ENCODE results near the gene BCL11B.

The BCL11B gene

DNA sequence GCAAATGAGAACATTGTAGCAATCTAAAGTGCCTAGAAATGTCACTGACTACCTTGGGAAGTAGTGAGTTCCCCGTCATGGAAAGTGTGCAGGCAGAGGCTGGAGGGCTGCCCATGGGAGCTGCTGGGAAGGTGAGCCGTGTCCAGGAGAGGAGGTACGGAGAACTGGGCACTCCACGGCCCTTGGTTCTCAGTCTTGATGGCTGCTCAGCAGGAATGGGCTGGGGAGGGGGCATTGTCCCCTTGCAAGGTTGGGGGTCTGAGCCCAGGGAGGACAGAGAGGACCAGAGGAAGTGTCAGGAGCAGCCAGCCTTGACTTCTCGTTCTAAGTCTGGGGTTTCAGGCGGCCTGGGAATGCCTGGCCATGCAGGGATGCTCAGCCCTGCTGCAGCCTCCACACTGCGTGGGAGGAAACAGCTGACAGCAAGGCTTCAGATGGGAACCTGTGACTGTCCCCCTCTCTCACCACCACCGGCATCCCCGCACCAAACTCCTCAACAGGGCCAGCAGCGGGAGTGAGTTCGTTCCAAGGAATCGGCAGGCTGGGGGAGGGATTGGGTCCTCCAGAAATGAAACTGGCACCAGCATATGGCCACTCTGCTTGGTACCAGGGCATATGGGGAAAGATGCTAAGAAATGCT, 140.2 kb downstream of the BCL11B start:
- no peak for DNase-seq

- DNase-seq = no peak
These were observed 142.0 kb downstream of the BCL11B start for GRCh38 chr14:99129998-99130397.

DNA sequence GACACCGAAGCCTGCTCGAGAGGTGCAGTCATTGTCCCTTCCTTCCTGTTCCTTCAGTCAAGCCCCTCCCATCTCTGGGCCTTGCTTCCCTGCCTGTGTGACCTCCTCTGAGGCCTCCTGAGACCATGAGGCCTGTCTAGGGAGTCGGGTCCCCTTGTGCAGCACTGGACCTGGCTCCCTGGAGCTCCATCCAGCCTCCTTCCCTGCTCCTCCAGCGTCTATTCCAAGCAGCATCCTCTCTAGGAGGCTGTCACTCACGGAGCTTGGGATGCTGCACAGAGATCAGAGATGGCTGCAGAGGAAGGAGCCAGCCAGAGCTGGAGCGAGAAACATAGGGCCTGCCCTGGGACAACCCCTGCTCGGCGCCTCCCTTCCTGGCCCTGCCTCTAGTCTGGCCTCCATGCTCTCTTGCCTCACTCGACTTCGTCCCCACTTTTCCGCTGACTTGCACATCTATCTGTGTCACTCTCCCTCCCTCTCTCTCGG, 142.7 kb downstream of the BCL11B start:
- no peak for DNase-seq

DNA sequence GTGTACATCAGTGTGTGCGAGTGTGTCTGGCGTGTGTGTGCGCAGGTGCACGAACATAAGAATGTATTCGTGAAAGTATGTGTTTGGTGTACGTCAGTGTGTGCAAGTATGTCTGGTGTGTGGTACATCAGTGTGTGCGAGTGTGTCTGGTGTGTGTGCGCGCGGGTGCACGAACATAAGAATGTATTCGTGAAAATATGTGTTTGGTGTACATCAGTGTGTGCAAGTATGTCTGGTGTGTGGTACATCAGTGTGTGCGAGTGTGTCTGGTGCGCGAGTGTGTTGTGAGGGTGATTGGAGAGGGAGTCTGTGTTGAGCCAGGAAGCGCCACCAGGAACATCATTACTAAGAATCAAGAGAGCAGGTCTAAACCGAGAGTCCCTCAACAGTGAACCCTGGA, 143.8 kb downstream of the BCL11B start:
- no peak for DNase-seq

DNA sequence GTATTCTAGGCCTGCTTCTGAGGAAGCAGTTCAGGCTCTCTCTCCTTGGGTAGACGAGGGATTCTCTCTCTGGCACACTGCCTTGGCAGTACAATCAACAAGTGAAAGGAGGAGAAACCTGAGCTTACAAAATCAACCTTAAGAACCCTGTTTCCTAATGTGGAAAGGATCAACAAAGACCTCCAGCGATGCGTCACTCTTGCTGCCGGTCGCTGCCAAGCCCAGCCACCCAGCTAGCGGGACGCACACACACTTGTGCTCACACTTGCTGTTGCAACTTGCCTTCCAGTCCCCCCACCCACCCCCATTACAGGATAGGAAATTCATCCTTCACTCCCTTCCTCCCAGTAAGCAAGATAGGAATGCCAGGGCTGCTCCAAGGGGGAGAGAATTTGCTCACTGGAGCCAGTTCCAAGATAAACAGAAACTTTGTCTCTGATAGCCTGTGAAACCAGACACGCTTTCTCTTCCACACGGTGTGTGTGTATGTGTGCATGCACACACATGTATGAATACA, 144.3 kb downstream of the BCL11B start:
- DNase-seq = no peak

DNA sequence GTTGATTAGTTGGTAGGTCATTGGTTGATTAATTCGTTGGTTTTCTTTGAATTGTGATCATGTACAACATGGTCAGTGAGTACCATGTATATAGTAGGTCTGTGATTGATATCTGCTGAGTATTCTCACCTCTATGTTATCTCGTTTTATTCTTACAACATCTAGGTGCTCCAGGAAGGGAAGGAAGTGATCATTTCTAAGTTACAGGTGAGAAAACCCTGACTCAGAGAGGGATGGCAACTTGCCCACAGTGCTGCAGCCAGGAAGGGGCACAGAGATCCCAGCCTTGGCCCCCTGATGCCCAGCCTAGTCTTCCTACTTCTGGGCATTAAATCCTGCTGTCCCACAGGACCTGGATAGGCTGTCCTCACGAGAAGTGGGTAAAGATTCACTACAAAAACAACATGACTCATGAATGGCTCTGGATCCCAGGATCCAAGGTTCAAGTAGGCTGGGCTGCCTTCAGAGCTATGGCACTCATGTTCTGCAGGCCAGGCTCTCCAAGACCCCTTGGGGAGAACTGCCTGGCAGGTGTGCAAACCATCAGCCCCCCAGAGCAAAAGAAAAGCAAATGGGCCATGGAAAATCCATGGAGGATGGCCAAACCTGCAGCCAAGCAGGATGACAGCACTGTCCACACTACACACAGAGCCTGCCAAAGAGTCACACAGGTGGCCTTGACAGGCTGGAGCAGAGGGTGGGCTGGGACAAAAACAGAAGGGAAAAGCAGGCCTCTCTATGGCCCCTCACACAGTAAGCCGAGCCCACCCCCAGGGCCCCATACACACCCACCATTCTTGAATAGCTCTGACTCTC, 146.2 kb downstream of the BCL11B start:
- no peak for DNase-seq

DNA sequence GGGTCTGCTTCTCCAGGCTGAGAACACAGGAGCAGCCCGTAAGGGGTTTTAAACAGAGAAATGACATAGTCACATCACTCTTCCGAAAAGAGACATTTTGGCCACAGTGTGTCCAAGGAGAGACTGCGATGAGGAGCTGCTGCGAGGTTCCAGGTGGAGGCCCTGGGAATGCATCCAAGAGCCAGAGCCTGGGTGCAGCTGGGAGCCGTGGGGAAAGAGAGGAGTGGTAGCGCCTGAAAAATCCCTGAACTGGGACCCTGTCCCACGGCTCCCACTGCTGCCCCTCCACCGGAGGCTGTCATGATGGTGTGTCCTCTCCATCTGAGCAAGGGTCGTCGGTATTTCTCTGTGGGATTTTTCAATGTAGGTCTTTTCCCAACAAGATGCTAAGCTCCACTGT, 146.9 kb downstream of the BCL11B start:
- DNase-seq = no peak

- DNase-seq = no peak
These were observed 147.4 kb downstream of the BCL11B start for GRCh38 chr14:99124482-99125105.

GRCh38 chr14:99123208-99123870, 148.7 kb downstream of the BCL11B start:
- DNase-seq = no peak

- no peak for DNase-seq
These were observed 149.4 kb downstream of the BCL11B start for GRCh38 chr14:99122521-99123125.

- no peak for DNase-seq
These were observed 150.6 kb downstream of the BCL11B start for GRCh38 chr14:99121319-99121875.

DNA sequence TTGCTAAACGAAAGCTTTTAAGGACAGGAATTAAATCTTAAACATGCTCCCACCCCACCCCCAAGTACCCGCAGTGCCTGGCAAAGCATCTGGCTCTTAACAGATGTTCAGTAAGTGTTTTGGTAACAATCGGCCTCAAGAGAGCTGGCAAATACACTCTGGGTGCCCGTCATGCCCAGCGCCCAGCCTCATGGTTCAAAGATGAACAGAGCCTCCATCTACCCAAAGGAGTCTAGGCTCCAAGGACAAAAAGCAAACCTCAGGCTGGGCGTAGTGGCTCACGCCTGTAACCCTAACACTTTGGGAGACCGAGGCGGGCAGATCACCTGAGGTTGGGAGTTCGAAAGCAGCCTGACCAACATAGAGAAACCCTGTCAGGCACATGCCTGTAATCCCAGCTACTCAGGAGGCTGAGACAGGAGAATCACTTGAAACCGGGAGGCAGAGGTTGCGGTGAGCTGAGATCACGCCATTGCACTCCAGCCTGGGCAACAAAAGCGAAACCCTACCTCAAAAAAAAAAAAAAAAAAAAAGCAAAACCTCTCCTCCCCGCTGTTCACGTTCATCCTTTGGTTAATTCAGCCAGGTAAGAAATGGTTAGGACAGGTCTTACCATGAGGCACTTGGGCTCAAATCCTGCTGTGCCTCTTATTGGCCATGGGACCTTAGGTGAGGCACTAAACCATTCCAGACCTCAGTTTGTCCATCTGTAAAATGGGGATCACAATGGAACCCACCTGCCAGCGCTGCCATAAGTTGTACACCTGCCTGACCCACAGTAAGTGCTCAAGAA, 151.3 kb downstream of the BCL11B start:
- no peak for DNase-seq

DNA sequence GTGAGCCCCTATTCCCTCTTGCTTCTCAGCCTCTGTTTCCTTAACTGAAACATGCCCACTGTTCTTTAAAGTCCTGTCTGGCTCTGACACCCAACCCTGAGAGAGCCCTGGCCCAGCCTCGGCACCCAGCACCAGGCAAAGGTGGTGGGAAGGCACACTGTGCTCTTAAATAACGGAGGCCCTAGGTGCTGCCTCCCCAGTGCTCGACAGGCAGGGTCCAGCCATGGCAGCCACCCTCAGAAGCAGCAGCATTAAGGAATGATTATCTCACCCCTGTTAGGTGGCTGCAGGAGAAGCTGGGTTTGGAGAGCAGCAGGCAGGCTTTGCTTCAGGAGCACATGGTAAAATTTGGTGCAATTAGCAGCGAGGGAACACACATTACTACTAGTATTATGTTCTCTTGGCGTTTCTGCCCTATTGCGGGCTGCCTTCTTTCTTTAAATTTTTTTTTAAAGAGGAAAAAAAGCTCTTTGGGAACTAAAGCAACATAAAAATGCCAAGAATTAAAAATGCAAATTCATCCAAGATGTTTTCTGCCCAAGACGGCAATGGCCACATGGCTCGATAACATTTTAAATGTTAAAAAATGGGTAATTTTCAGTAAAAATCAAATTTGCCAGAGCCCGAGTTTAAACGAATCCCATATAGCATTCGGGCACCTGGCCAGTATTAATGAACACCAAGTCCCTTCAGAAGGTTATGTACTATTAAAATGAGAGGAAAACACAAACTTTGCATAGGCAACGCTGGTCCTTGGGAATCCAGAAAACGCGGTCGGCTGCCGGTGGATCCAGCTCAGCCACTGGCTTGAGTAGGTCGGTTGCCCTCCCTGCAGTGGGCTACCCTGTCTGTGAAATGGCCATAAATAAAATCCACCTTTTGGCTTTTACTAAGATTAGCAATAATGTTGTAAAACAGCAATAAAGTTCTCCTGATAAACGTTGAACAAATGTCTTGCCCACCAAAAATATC, 152.2 kb downstream of the BCL11B start:
- DNase-seq = no peak
